Hepatic stellate cell (primary cell): ENCODE data around the gene ITGB4.
"Not testable (repeated sequence)": the region's sequence is repeated elsewhere in the genome, so short reads cannot be mapped to it uniquely, and the experiment has no call there.

Source experiments
- DNase-seq: peaks from one replicate; pipeline ENCODE4 v3.0.0; 2011; ENCODE audit warnings: low spot score

Gene ITGB4

GRCh38 chr17:75771334-75772281 lies 50.3 kb downstream of the ITGB4 start:
- DNase-seq = no peak

DNA sequence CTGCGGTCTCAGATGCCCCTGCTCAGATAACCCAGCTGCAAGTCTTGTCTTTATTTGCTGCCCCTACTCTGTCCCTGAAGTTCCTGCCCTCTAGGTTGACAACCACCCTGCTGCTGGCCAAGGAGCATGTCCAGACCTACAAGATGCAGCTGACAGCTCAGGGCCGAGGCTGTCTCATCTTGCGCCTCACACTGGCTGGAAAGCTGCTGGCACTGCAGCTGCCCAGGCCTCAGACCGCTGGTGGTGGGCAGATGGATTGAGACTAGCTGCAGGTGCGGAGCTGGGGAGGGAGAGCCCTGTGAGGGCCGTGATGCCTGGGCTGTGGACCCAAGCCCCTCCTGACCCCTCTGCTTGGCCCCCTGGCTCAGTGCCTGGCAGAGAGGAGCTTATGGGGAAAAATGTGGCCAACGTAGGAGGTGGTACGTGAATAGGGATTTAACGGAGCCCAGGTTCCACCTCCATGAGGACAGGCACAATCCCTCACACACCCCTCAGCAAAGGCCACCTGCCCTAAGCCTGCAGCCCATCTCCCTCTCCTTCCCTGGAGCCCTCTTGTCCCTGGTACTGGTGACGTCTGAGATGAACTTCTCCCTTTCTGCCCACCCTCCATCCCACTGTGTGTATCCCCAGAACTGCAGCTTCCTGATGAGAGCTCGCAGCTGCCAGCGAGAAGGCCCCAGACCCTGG lies 52.0 kb downstream of the ITGB4 start:
- no peak for DNase-seq

- no peak for DNase-seq
These were observed 52.7 kb downstream of the ITGB4 start for GRCh38 chr17:75773808-75774470.

DNA sequence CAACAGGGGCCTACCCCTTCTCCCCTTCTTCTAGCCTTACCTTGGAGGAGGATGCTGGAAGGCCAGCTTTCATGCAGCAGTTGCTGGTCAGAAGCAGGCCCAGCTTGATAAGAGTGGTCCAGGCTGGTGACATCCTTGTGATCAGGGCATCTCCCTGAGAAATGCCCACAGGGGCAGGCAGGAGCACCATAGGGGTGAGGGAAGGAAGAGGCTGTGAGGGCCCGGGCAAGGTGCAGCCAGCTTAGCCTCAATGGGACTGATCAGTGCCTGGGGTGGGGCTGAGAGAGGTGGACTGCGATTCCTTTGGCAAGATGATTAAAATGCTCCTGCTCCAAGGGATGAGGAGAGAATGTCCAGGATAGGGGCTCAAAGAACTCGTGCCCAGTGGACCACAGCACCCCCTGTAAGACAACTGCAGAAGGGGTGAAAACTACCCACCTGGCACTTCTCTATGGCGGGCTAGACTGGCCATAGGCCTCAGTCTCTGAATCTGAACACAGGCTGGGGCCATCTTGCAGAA lies 53.3 kb downstream of the ITGB4 start:
- no peak for DNase-seq

- no peak for DNase-seq
These were observed 53.9 kb downstream of the ITGB4 start for GRCh38 chr17:75774991-75775668.

DNA sequence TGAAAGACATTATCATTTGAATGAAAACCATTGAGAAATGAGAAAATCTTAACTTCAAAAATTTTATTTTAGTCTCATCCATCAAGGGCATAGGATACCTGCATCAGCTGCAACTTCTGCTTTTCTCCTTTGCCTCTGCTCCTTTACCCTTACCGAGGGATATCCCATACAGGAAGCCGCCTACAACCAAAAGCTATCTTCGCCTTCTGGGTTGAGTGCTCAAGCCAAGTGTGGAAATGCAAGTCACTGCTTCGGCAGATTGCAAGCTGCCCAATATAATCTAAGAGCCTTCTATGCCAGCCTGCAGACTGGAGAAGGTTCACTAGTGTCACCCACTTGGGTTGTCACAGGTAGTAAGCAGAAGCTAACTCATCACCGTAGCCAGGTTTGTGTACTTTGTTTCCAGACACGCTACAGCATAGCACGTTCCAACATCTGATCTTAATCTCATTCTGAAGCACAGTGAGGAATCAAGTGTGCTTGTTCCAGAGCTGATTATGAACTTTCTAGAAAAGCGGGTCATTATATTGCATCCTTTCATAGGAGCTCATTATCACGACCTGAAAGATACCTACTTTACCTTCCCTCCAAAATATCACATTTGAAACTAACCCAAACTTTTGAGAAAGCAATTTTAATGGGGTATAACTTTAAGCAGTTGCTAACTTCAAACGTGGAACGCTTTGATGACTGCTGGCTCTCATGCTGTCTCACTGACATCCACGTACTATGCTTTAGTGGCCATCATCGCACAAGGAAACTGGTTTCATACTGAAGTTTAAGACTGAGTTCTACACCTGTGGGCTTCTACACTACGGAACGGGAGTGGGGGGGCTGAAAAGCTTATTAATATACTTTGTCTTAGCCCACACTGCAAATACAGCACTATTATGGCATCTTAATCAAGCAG lies 55.4 kb downstream of the ITGB4 start:
- DNase-seq = no peak

- DNase-seq = no peak
These were observed 56.1 kb downstream of the ITGB4 start for GRCh38 chr17:75777296-75777922.

GRCh38 chr17:75778066-75778860 lies 57.0 kb downstream of the ITGB4 start:
- DNase-seq = not testable (repeated sequence)

DNA sequence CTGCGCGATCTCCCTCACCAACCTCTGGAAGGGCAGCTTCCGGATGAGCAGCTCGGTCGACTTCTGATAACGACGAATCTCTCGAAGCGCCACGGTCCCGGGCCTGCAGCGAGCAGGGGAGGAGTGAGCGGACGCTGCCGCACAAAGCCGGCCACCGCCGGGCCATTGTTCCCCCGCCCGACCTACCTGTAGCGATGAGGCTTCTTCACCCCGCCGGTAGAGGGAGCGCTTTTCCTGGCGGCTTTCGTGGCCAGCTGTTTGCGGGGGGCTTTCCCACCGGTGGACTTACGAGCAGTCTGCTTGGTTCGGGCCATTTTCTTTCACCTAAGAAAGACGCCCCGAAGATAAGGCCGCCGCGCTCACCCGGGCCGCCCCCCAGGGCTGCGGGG lies 57.6 kb downstream of the ITGB4 start:
- no peak for DNase-seq

DNA sequence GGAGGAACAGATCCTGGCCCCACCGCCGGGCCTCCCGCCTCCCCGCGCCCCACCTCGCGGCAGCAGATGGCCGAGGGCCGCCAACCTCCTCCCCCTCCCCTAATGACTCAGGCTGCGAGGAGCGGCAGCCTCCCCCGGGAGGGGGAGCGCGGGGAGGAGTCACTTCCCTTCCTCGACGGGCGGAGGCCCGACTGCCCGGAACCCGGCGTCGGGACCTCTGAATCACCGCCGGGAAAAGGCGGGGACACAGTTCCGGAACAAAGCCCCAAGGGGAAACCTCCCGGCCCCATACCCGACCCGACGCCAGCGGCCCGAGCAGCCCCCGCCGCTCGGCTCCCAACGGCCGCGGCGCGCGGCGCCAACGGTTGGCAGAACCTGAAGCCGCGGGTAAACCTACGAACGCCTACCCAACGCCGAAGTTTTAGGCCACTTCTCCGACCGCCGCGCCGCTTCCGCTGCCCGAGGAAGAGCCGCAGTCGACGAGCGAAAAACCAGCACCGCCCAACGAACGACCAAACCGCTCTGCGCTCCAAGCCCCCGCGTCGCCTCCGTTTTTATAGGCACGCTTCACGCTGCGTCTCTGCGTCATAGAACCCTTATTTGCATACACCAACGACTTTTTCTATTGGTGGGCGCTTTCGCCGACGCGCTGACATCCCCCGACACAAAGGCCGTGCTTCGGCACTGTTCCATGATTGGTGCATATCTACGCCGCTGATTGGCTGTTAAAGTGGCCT lies 58.2 kb downstream of the ITGB4 start:
- DNase-seq = peak; percentile 99

DNA sequence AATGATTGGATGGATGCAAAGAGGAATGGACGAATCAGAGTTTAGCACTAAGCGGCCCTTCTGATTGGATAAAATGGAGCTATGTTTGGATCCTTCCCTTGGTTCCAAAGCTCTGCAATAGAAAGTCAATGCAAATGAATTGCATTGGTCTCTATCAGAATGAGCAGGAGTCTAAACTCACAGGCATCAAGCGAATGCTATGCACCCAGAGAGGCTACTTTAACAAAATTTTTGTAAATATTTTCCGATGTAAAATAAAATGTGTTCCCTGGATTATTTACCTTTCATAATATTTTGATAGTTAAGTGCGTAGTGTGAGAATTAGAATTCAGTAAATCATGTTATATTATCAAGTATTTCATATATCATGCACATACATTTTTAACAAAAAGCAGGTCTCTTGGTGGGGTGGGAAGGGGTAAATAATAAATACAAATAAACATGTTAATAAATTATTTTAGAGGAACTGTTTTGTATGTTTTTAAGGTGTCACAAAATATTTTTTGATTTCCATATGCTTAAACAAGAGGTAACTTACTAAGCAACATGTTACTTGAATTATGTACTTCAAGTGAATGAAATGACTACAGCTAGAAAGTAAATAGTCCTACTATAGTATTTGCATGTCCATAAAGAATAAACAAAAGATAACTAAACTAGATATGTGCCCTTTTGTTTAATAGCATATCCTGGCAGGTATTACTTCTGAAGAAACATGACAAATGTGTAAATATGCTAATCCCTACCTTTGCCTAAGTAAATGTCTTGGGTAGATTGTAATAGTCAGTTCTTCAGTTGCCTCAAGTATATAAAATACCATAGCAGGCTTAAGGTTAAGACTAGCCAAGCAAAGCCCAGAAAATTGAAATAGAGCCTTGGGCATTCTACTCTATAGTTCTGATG lies 59.0 kb downstream of the ITGB4 start:
- no peak for DNase-seq

GRCh38 chr17:75783069-75783783 lies 62.0 kb downstream of the ITGB4 start:
- no peak for DNase-seq

DNA sequence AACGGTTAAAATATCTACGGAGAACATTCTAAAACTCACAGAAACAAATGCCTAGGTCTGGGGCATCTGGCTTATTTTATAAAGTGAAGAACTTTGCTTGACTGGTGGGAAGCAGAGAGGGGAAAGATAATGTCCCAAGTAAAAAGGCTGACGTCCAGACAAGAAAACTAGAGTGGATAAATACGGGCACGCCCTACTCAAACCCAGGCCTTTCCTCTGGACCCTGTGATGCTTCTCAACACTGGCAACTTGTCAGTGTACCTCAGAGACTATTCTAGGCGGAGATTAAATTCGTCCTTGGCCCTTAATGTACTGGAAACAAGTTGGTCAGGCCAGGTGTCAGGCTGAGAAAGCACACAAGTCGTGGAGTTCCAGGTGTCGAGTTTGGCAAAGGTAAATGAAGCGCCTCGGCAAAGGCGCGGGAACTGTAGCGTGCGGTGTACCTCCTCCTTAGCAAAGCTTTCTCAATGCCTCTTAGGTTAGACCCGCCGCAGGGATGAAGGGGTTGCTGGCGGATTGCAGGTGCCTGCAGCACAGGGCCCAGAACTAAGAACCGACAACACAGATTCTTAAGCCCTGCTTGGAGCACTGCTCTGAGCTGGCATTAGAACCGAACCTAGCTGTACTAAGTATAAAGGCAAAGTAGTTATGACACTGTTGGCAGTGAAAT lies 62.7 kb downstream of the ITGB4 start:
- no peak for DNase-seq

GRCh38 chr17:75784473-75785015 lies 63.3 kb downstream of the ITGB4 start, which contains the start of gene UNK:
UNK (plus strand) TSS chr17:75784806; CDS start chr17:75784881, 75 bp downstream.
- DNase-seq = peak; percentile 98

DNA sequence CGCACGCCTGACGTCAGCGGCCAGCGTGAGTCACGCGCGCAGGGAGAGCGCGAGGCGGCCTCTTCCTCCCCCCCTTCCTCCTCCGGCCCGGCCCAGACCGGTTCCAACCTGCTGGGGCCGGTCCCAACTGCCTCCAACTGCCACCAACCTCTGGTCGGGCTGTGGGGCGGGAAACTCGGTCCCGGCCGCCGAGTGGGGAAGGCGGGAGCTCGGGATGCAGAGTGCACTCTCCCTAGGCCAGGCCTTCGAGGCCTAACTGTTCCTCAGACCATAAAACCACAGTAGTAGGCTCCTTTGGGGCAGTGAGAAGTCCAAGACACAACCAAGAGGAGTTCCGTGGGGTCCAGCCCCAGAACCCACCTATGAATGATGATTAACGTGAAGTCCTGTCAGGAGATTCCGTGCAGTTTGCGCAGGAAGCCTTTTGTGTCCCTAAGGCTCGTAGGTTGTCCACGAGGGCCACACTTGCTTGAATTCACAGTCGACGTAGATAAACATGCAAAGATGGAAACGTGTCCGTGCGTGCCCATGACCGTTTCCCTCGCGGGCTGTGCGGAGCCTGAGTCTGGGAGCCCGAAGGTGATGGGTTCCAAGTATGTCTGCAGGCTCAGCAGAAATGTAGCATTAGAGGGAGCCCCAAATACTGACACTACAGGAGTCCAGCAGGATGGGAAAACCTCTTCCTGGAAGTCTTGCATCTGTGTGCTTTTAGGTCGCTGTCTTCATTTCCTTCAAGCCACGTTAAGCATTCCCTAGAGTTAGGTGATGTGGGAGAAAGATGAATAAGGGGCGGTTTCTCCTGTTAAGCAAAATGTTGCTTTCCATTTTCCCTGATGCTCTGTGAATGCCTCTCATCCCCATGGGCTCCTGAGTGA lies 64.0 kb downstream of the ITGB4 start:
- DNase-seq = peak; percentile 81
